GM12878 (cell line): Measurements from ENCODE around the gene COQ3. TPM values are rescaled to one million over a fixed set of nuclear protein-coding genes. Genes with fewer than 3 reads are reported as not detected.

Source experiments
- ATAC-seq: fragments of 200-7000 bp; cut with Tn5 transposase; 3 replicates; pipeline ENCODE4 v1.9.1; 2020; ENCODE audit warnings: mild to moderate bottlenecking, moderate library complexity
- BruUV-seq: library from RNA; stranded (reverse); fragments of 400-500 nt; replicated peaks from 2 replicates; lab custom pipeline; 2021; lab: Mats Ljungman, UMichigan
- CTCF ChIA-PET: fragments of 300-600 bp; sonication (Branson Sonifier 250); formaldehyde crosslinking; extraction: SDS; loops from one replicate; lab custom pipeline; 2021; ENCODE audit warnings: inconsistent platforms; lab: Yijun Ruan, JAX
- POLR2A ChIA-PET: fragments of 350-600 bp; formaldehyde crosslinking; extraction: SDS; loops from one replicate; lab custom pipeline; 2021; ENCODE audit warnings: inconsistent platforms; lab: Charles Lee
- RAD21 ChIA-PET: fragments of 300-600 bp; sonication (Branson Sonifier 250); formaldehyde crosslinking; loops from one replicate; lab custom pipeline; 2023; ENCODE audit warnings: antibody characterized with exemption; ENCODE audit not compliant: unreplicated experiment; lab: Charles Lee
- SMC1A ChIA-PET: fragments of 300-600 bp; sonication (Branson Sonifier 250); formaldehyde crosslinking; loops from one replicate; lab custom pipeline; 2023; ENCODE audit not compliant: unreplicated experiment, uncharacterized antibody; lab: Charles Lee
- DNase-seq: peaks from one replicate; pipeline ENCODE4 v3.0.0-alpha.2; 2011; ENCODE audit warnings: low read depth, low spot score
- FAIRE-seq: peaks from 3 replicates; lab custom pipeline; 2011; peaks lifted over from hg19 to GRCh38; lab: Jason Lieb, UNC
- H2AFZ ChIP-seq: 2 replicates; pipeline ENCODE4 v1.6.0; 2011; ENCODE audit warnings: low read depth, low read length, control low read depth; ENCODE audit not compliant: control insufficient read depth
- H3K27ac ChIP-seq: 2 replicates; pipeline ENCODE4 v1.5.1; 2011; ENCODE audit warnings: control low read depth; ENCODE audit not compliant: control insufficient read depth, insufficient read depth
- H3K27me3 ChIP-seq, 2 experiments: replicated peaks in 1 of 2; 2 replicates each; pipeline versions ENCODE4 v1.6.0 to v1.6.1; 2011; ENCODE audit warnings: low read length in 1 of 2; ENCODE audit not compliant: control insufficient read depth in 2 of 2, insufficient read depth in 2 of 2
- H3K36me3 ChIP-seq, 2 experiments: 2 replicates each; pipeline ENCODE4 v1.5.1; 2011; ENCODE audit warnings: low read length in 1 of 2; ENCODE audit not compliant: control insufficient read depth in 2 of 2, insufficient read depth in 2 of 2
- H3K4me1 ChIP-seq: 2 replicates; pipeline ENCODE4 v1.6.1; 2011; ENCODE audit warnings: mild to moderate bottlenecking, low read length, moderate library complexity, mixed read lengths; ENCODE audit not compliant: control insufficient read depth, insufficient read depth
- H3K4me2 ChIP-seq: 2 replicates; pipeline ENCODE4 v1.6.0; 2011; ENCODE audit warnings: control low read depth; ENCODE audit not compliant: control insufficient read depth, insufficient read depth
- H3K4me3 ChIP-seq: fragments of 200-600 bp; sonication (generic); 2 replicates; pipeline ENCODE4 v1.5.1; 2016
- H3K79me2 ChIP-seq: 2 replicates; pipeline ENCODE4 v1.6.0; 2011; ENCODE audit warnings: low read length; ENCODE audit not compliant: control insufficient read depth, insufficient read depth
- H3K9ac ChIP-seq: 2 replicates; pipeline ENCODE4 v1.8.0; 2011; ENCODE audit warnings: low read length, control low read depth, mixed read lengths; ENCODE audit not compliant: control insufficient read depth, insufficient read depth
- H3K9me3 ChIP-seq: replicated peaks from 3 replicates; pipeline ENCODE4 v1.5.1; 2011; ENCODE audit warnings: mild to moderate bottlenecking, low read length; ENCODE audit not compliant: control insufficient read depth, insufficient read depth
- H4K20me1 ChIP-seq: 2 replicates; pipeline ENCODE4 v1.6.0; 2011; ENCODE audit not compliant: control insufficient read depth, insufficient read depth
- REST ChIP-seq: IDR thresholded peaks from 2 replicates; pipeline ENCODE4 v1.6.1; 2012; ENCODE audit warnings: mild to moderate bottlenecking, low read depth, low read length
- STAT3 ChIP-seq: IDR thresholded peaks from 2 replicates; pipeline ENCODE4 v1.6.1; 2011; ENCODE audit warnings: low read depth, low read length, improper control_type of control experiment
- ZNF24 ChIP-seq: fragments of 450-650 bp; IDR thresholded peaks from 2 replicates; pipeline ENCODE4 v1.6.1; 2017; ENCODE audit warnings: antibody characterized with exemption, mild to moderate bottlenecking
- WGBS: methylation state at CpG from one replicate; pipeline ENCODE4 v1.1.6; 2016; ENCODE audit warnings: low lambda C conversion rate; ENCODE audit not compliant: insufficient replicate concordance, insufficient coverage; ENCODE audit errors: missing lambda C conversion rate; 5-methylcytosine and 5-hydroxymethylcytosine counted together
- in situ Hi-C: fragments of 300-500 bp; cut with MboI; formaldehyde crosslinking; loops from 9 replicates; pipeline ENCODE4 v1.14.3; 2018; ENCODE audit warnings: mixed read lengths
- intact Hi-C: fragments of 100-400 bp; cut with micrococcal nuclease; formaldehyde crosslinking; loops from one replicate; pipeline ENCODE4 v1.14.2; 2022; ENCODE audit not compliant: unreplicated experiment
- polyA plus RNA-seq, 11 experiments: library from polyadenylated mRNA; depleted of rRNA in 4 of 11; unstranded in 6 of 11; stranded (reverse) in 5 of 11; fragments of >200 nt; fragmentation: Nextera tagmentation in 4 of 11; fragmentation: Illumina TruSeq in 1 of 11; extraction: Ambion mirVana in 4 of 11; extraction: Trizol in 1 of 11; gene quantifications; 1 replicate in 1 of 11; 2 replicates in 10 of 11; pipeline versions ENCODE4 v1.2.1 to v1.2.3, GENCODE V29; 2011 to 2016; ENCODE audit warnings: inconsistent platforms in 2 of 11, missing spikeins in 2 of 11, low read depth in 1 of 11
- total RNA-seq, 4 experiments: library from RNA; depleted of rRNA in 3 of 4; stranded (reverse); fragments of >200 nt in 3 of 4; fragmentation: Illumina TruSeq in 1 of 4; extraction: Trizol in 1 of 4; gene quantifications; 2 replicates each; pipeline versions ENCODE4 v1.2.1 to v1.2.3, GENCODE V29; 2013 to 2021

Gene COQ3
- total and polyA plus RNA-seq, 10 of the 15 experiments (the other 5 are each of a cell fraction or from before 2014, with no cell fraction given): 9.3 to 50.6 (median 16.0) TPM

GRCh38 chr6:99427988-99428387, 34.0 kb upstream of the COQ3 start:
- CTCF ChIA-PET: interaction anchor here (0.7 to 5.1 kb wide), 8 partner anchors 10 to 453 kb away, joined by 3 to 61 read pairs (median 4); no protein-coding TSS in a partner anchor

More at GRCh38 chr6:99427988-99428387, 34.0 kb upstream of the COQ3 start:
- RAD21 ChIA-PET: interaction anchor here (0.7 to 1.1 kb wide), 2 partner anchors 93 to 97 kb away, joined by 4 read pairs; no protein-coding TSS in a partner anchor
- Histone ChIP-seq H2AFZ (no peak overlapping the region), H3K9ac (0 out of 2 replicates have a peak overlapping the region, but pooled peaks have one; percentile 16), H3K4me1 (peaks cover 15% of the 10 kb centered on the region), H3K79me2 (peaks cover 38% of the 10 kb centered on the region), H3K27me3 (no peaks in the 10 kb centered on the region), H3K9me3 (no peaks in the 10 kb centered on the region), H3K4me3 (no peak overlapping the region), H3K27ac (no peak overlapping the region), H4K20me1 (no peaks in the 10 kb centered on the region), H3K36me3 (peaks cover 0 to 7% of the 10 kb centered on the region in 2 experiments; a peak in 1 of 4 replicates), H3K4me2 (peak overlapping the region; percentile 48)
- in situ Hi-C loops (no loop called here), intact Hi-C loops (no loop called here)
- POLR2A ChIA-PET: interaction anchor here (2.1 kb wide), 1 partner anchor 9 kb away, joined by 5 read pairs; no protein-coding TSS in a partner anchor
- no peak for FAIRE-seq
- SMC1A ChIA-PET: interaction anchor here (0.6 to 1.7 kb wide), 7 partner anchors 8 to 98 kb away, joined by 3 to 9 read pairs (median 4); no protein-coding TSS in a partner anchor
- BruUV-seq: no TSS peak
- ATAC-seq: no peak
- WGBS: 96% methylated on average over 5 of the region's 5 CpGs
- no peak for DNase-seq
- TF ChIP-seq STAT3: no peak
- TF ChIP-seq REST: no peak
- TF ChIP-seq ZNF24: peak; percentile 91
- TF ChIP-seq, all 136 proteins: peak for 1
